ENCODE data around the gene RBM25.

Gene RBM25

GRCh38 chr14:73102806-73103497 lies 44.6 kb downstream of the RBM25 start:
- no peak for DNase-seq (ENCODE audit: low read depth in 2 of 2, low spot score in 1 of 2)

GRCh38 chr14:73105050-73105449 lies 46.7 kb downstream of the RBM25 start:
- no peak for DNase-seq (ENCODE audit: low read depth in 2 of 2, low spot score in 1 of 2)

GRCh38 chr14:73105727-73106126 lies 47.4 kb downstream of the RBM25 start:
- DNase-seq (ENCODE audit: low read depth in 2 of 2, low spot score in 1 of 2), result no peak

GRCh38 chr14:73116079-73116665 lies 57.8 kb downstream of the RBM25 start:
- no peak for DNase-seq (ENCODE audit: low read depth in 2 of 2, low spot score in 1 of 2)

- DNase-seq (ENCODE audit: low read depth in 2 of 2, low spot score in 1 of 2), result no peak
Measured at GRCh38 chr14:73124180-73124894, 66.0 kb downstream of the RBM25 start.

GRCh38 chr14:73125169-73125588 lies 66.8 kb downstream of the RBM25 start:
- DNase-seq (ENCODE audit: low read depth in 2 of 2, low spot score in 1 of 2), result no peak

GRCh38 chr14:73125746-73126145 lies 67.4 kb downstream of the RBM25 start:
- DNase-seq (ENCODE audit: low read depth in 2 of 2, low spot score in 1 of 2), result no peak

- DNase-seq (ENCODE audit: low read depth in 2 of 2, low spot score in 1 of 2), result no peak
Measured at GRCh38 chr14:73133795-73134194, 75.5 kb downstream of the RBM25 start.

- no peak for DNase-seq (ENCODE audit: low read depth in 2 of 2, low spot score in 1 of 2)
Measured at GRCh38 chr14:73136085-73136386, 77.7 kb downstream of the RBM25 start.

- peak; percentile 99 for DNase-seq (ENCODE audit: low read depth in 2 of 2, low spot score in 1 of 2)
Measured at GRCh38 chr14:73136387-73137225, 78.3 kb downstream of the RBM25 start, which contains the start of gene PSEN1. Gene PSEN1, plus strand, starts transcription at chr14:73136507. Its CDS starts 11,513 bp downstream, at chr14:73148020.

GRCh38 chr14:73140811-73141323 lies 82.5 kb downstream of the RBM25 start:
- DNase-seq (ENCODE audit: low read depth in 2 of 2, low spot score in 1 of 2), result no peak

- DNase-seq (ENCODE audit: low read depth in 2 of 2, low spot score in 1 of 2), result no peak
Measured at GRCh38 chr14:73142216-73142615, 83.9 kb downstream of the RBM25 start.

GRCh38 chr14:73143003-73143402 lies 84.7 kb downstream of the RBM25 start:
- DNase-seq (ENCODE audit: low read depth in 2 of 2, low spot score in 1 of 2), result no peak

- DNase-seq (ENCODE audit: low read depth in 2 of 2, low spot score in 1 of 2), result no peak
Measured at GRCh38 chr14:73143617-73144016, 85.3 kb downstream of the RBM25 start.

- no peak for DNase-seq (ENCODE audit: low read depth in 2 of 2, low spot score in 1 of 2)
Measured at GRCh38 chr14:73145371-73145770, 87.0 kb downstream of the RBM25 start.

- no peak for DNase-seq (ENCODE audit: low read depth in 2 of 2, low spot score in 1 of 2)
Measured at GRCh38 chr14:73146111-73146510, 87.8 kb downstream of the RBM25 start.

GRCh38 chr14:73149753-73150152 lies 91.4 kb downstream of the RBM25 start:
- no peak for DNase-seq (ENCODE audit: low read depth in 2 of 2, low spot score in 1 of 2)

GRCh38 chr14:73153272-73153671 lies 94.9 kb downstream of the RBM25 start:
- no peak for DNase-seq (ENCODE audit: low read depth in 2 of 2, low spot score in 1 of 2)

GRCh38 chr14:73162251-73162650 lies 103.9 kb downstream of the RBM25 start:
- DNase-seq (ENCODE audit: low read depth in 2 of 2, low spot score in 1 of 2), result no peak

- no peak for DNase-seq (ENCODE audit: low read depth in 2 of 2, low spot score in 1 of 2)
Measured at GRCh38 chr14:73166399-73166798, 108.1 kb downstream of the RBM25 start.

GRCh38 chr14:73167727-73168126 lies 109.4 kb downstream of the RBM25 start:
- DNase-seq (ENCODE audit: low read depth in 2 of 2, low spot score in 1 of 2), result no peak
